Mammary epithelial cell (primary cell): ENCODE results near the gene PHGDH.

Source experiments
- EZH2 ChIP-seq: IDR thresholded peaks from 2 replicates; pipeline ENCODE4 v1.6.1; 2012; ENCODE audit warnings: low read length, inconsistent platforms, borderline replicate concordance
- TF ChIP-seq, protein P1 (sequence below), 2 donors: IDR thresholded peaks in 1 of 2; conservative IDR thresholded peaks in 1 of 2; 2 replicates each; pipeline ENCODE4 v1.5.1; 2011 to 2012; ENCODE audit warnings: inconsistent platforms in 2 of 2, low read length in 2 of 2, mild to moderate bottlenecking in 2 of 2, control low read depth in 1 of 2, low read depth in 1 of 2; ENCODE audit not compliant: insufficient read depth in 1 of 2; ENCODE audit errors: extremely low read depth in 1 of 2

DNA sequence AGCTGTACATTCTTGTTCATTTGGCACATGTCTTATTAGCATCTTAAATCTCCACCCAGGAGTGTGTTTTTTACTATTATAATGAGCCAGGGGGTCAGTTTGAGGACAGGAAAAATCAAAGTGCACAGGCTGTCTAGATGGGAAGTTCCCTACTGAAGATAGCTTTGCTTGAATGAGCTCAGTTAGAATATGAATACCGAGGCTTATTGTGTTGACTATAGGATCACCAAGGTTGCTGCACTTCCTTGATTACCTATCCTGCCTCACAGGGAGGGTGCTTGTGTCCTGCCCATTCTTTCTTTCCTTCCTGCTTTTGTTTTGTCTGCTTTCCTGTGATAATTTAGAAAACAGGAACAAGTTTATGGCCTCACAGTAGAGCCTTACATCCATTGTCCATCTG is 16.3 kb downstream of the PHGDH start:
- TF ChIP-seq, protein P1, sequence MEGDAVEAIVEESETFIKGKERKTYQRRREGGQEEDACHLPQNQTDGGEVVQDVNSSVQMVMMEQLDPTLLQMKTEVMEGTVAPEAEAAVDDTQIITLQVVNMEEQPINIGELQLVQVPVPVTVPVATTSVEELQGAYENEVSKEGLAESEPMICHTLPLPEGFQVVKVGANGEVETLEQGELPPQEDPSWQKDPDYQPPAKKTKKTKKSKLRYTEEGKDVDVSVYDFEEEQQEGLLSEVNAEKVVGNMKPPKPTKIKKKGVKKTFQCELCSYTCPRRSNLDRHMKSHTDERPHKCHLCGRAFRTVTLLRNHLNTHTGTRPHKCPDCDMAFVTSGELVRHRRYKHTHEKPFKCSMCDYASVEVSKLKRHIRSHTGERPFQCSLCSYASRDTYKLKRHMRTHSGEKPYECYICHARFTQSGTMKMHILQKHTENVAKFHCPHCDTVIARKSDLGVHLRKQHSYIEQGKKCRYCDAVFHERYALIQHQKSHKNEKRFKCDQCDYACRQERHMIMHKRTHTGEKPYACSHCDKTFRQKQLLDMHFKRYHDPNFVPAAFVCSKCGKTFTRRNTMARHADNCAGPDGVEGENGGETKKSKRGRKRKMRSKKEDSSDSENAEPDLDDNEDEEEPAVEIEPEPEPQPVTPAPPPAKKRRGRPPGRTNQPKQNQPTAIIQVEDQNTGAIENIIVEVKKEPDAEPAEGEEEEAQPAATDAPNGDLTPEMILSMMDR (conservative IDR thresholded peaks at IDR 0.05 in 1 of 2, IDR thresholded peaks at IDR 0.05 in 1 of 2; ENCODE audit: extremely low read depth in 1 of 2, insufficient read depth in 1 of 2, low read depth in 1 of 2, low read length in 2 of 2): no peak
- no peak for TF ChIP-seq EZH2
